HG02852 (cell line): ENCODE results near the gene MEAF6.

Experiments
- ATAC-seq: cut with Tn5 transposase; IDR thresholded peaks from one replicate; pipeline ENCODE4 v1.9.1; 2021; ENCODE audit warnings: mild to moderate bottlenecking, moderate library complexity; ENCODE audit not compliant: unreplicated experiment

The MEAF6 gene

DNA sequence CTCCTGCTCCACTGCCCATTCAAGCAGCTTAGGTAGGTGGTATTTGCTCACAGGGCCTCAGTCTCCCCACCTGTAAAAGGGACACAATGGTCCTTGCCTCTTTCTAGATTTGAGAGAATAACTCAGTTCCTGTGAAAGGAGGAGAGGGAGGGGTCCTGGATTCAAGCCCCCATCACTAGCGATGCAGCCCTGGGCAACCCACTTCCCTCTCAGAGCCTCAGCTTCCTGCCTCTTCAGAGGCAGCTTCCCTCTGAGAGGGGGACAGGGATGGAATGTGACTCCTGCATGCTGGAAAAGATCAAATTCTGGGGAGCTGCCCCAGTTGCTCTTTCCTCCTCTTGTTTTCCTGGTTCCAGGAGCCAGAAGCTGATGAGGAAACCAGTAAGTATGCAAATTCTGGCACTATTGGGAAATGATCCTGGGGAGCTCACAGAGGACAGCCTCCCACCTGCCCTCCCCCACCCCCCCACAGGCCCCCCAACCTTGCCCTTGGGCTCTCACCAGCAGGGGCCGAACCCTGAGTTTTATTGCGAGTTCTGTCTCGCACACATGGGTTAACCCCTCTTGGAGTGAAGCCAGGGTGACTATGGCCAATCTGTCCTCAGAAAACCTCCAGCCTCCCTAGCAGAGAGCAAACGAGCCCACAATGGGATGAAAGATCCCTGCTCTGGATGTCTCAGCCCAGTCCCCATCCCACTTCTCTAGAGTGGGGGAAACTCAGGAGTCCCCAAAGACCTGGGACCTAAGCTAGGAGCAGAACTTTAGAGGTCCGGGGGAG lies 28.5 kb downstream of the MEAF6 start:
- no peak for ATAC-seq

DNA sequence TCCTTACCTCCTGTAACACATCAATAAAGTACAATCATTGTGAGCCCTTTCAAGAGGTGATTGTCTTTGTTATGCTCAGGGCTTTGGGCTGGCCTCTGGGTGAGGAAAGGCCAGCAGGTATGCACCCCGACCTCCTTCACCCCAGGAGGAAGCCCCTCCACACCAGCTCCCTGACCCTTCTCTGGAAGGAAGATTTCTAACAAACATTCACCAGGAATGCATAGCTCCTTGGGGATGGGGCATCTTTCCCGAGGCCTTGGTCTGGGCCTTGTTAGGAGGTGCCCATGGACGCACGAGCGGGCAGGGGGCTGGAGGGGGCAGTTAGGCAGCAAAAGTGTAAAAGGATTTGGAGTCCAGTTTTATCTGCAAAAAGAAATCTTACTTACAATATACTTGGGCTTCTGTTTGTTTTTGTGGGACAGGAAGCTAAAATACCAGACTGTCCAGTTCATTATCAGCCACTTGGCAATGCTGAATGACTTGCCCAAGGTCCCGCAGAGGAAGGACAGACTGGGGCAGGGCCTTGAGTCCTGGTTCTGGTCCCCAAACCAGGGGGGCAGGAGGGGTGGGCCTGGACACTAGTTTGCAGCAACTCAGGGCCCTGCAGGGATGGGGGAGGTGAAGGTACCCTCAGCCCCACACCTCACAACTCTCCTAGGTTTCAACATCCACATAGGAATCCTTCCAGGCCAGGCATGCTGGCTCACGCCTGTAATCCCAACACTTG lies 30.1 kb downstream of the MEAF6 start:
- ATAC-seq: no peak

GRCh38 chr1:37483785-37484184 lies 30.8 kb downstream of the MEAF6 start:
- no peak for ATAC-seq

GRCh38 chr1:37482796-37483744 lies 31.5 kb downstream of the MEAF6 start:
- ATAC-seq: no peak

GRCh38 chr1:37482004-37482785 lies 32.4 kb downstream of the MEAF6 start:
- ATAC-seq: no peak

- ATAC-seq: no peak
Measured at GRCh38 chr1:37481289-37482003, 33.1 kb downstream of the MEAF6 start.

DNA sequence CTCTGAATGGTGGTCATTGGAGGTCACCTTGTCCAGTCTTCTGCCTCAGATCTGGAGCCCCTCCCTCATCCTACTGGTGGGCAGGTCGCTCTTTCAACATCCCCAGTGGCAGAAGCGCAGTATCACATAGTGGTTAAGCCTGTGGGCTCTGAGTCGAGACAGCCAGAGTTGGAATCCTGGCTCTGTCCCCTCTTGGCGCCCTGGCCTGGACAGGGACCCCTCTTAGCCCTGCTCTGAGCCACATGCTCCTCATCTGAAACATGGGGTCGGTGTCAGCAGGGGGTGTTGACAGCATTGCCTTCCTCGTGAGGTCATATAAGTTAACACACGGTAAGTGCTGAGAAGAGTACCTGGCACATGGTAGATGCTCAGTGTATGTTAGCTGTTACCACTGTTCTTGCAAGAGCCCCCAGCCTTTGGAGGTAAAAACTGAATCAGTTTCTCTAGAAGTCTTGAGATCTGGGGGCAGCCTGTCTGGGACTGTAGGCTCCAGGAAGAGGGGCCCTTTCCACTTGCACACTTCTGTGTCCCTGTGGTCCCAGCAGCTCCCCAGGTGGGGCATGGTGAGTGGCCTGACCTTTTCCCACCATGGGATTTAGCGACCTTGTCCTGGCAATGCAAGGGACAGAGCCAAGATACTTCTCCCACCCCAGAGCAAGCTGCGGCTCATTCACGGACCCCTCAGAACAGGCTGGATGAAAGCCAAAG lies 33.8 kb downstream of the MEAF6 start:
- ATAC-seq: no peak

DNA sequence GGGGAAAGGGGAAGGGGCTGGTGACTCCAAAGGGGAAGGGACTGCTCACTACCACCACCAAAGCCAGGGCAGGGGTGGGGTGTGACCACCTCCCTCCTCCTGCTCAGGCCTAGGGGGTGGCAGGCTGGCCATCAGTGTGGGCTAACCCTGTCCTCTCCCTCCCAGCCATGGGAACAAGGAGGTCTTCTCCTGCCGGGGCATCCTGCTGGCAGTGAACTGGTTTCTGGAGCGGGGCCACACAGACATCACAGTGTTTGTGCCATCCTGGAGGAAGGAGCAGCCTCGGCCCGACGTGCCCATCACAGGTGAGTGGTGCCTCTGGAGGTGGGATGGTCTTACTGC lies 34.5 kb downstream of the MEAF6 start:
- ATAC-seq: no peak

- no peak for ATAC-seq
Measured at GRCh38 chr1:37479255-37480124, 35.1 kb downstream of the MEAF6 start.

- no peak for ATAC-seq
Measured at GRCh38 chr1:37478890-37479254, 35.7 kb downstream of the MEAF6 start.

DNA sequence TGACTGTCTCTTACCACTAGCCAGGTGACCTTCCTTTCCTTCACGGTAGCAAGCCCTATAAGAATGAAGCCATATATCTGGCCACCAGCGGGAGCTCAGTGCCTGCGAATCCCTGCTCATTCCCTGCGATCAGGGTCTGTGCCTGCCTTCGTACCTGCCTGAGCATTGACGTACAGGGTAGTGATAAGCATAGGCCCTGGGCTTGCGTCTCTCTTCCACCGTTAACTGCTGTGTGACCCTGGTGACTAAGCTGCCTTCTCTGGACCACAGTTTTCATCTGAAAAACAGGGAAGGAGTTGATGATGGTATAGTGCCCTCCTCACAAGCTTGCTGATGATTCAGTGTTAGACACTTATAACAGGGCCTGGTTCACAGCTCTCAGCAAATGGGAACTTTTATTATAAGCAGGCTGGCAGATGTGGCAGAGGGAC lies 36.1 kb downstream of the MEAF6 start:
- no peak for ATAC-seq

DNA sequence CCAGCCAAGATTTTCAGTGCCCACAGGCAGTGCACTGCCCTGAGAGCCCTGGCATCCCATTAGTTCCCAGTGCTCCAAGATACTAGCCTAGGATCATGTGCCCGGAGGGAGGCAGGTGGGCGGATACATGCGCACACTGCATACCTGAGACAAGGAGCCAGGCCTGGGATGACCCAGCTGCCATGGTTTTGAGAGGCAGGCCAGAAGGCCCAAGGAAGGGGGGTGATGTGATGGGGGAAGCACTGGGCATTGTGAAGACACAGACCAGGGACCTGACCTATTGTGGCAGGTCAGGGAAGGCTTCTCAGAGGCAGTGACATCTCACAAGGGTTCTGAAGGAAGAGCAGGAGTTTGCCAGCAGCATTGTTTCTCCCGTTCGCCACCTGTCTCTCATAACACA lies 36.6 kb downstream of the MEAF6 start:
- ATAC-seq: no peak

DNA sequence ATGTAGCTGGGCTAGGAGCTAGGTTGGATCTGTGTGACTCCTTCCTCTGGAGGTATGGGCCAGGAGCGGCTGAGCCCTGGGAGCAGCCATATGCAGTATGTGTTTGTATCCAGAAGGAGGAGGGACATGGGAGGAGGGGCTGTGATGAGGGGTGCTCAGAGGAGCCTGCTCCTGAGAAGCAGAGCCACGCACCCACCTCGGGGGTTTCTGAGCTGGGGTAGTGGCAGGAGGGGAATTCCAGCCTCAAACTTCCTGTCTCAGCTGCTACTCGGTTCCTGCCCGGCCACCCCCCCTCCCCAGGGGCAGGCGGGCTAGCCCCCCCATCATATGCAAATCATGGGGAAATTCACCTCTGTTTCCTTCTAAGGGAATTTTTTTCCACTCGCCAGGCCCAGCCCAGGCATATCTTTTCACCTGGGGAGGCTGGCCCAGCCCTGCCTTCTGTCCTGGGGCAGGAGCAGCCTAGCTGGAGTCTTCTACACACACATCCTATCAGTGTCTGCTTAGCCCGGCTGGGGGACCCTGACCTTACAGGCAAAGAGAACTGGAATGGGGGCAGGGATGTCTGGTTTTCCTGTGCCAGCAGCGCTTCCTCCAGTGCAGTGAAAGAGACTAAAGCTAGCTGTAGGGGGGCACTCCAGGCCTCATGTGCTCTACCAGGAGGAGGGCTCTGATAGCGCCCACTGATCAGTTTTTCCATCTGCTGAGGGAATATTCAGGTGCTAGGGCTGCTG lies 37.2 kb downstream of the MEAF6 start:
- ATAC-seq: peak; percentile 38

DNA sequence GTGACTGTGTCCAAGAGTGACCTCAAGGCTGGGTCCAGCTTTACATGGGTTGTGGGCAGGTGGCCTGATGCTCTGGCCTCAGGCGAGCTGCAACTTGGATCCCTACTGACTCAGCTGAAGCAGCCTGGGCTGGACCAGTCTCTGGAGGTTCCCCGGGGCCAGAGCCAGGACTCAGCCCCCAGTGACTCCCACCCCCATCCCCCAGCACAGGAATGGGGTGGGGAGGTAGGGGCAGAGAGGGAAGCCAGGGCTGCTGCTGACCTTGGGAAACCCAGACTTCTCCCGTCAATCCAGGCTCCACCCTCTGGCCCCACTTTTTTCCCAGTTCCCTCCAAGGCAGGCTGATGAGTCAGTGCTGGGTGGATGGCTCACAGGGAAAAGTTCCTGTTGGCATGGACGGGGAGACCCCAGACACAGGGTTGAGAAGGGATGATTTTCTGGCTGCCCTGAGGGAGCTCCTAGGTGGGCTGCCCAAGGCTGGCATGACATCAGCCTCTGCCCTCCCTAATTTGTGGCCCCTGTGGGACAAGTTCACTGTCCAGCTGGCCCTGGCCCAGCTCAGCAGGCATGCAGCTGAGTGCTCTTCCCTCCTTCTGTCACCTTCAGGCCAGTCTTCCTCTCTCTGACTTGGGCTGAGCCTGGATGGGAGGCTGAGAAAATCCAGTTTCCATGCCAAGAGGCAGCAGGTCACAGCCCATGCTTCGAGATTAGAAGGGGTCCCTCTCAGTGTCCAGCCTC lies 37.9 kb downstream of the MEAF6 start:
- ATAC-seq: no peak

- ATAC-seq: no peak
Measured at GRCh38 chr1:37476087-37476452, 38.5 kb downstream of the MEAF6 start.

GRCh38 chr1:37475380-37476086 lies 39.0 kb downstream of the MEAF6 start:
- ATAC-seq: no peak
